ENCODE data around the gene ZNF213.

Gene ZNF213, protein sequence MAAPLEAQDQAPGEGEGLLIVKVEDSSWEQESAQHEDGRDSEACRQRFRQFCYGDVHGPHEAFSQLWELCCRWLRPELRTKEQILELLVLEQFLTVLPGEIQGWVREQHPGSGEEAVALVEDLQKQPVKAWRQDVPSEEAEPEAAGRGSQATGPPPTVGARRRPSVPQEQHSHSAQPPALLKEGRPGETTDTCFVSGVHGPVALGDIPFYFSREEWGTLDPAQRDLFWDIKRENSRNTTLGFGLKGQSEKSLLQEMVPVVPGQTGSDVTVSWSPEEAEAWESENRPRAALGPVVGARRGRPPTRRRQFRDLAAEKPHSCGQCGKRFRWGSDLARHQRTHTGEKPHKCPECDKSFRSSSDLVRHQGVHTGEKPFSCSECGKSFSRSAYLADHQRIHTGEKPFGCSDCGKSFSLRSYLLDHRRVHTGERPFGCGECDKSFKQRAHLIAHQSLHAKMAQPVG

DNA sequence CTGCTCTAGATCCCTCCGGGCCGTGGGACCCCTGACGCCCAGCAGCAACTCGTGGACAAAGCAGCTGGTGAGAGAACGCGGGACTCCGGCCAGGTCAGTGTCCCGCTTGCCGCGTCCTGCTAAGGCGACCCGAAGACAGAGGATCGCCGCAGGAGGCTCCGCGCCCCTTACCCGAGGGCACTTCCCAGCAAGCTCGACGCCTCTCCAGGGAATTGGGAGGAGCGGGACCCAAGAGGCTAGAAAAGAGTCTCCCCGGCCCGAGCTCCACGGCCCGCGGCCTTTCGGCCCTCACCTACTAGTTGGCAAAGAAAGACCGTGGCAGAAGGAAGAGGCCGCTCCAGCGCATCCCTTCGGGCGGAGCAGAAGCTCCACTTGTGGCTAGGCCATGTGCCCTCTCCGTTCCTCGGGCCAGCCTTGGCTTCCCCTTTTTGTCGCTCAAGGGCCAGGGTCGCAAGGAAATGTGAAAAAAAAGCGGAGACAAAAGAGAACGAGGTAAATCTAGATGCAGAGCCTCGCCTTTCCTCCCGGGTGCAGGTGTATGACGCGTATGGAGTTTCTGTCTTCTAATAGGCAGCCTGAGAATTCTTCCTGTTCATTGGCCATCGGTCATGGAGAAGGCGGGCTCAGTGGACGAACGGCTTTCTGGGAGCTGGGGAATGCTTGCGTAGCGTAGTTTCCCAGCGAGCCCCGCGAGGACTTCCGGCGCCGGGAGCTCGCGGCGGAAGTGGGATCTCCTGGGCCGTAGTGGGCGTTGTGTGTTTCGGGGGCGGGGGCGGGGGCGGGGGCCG is at the start of gene ZNF213:
Gene ZNF213, plus strand, starts transcription at position 692 of the 788 bp plus-strand sequence. CDS start 2,252 bp downstream, outside the sequence.
- Histone ChIP-seq H3K9me3 (ENCODE audit: insufficient read depth, low read length) (no peaks in the 10 kb centered on the region), H3K9ac (ENCODE audit: insufficient read length, low read depth) (peak within 1 kb of the TSS; percentile 99), H3K27me3 (ENCODE audit: insufficient read depth, insufficient read length) (no peaks in the 10 kb centered on the region), H3K36me3 (ENCODE audit: insufficient read depth, insufficient read length, low read length) (peaks cover 53% of the 10 kb centered on the region), H3K4me3 (ENCODE audit: insufficient read length, low read depth) (peak within 1 kb of the TSS; percentile 100), H3K4me1 (ENCODE audit: insufficient read depth, insufficient read length) (peaks cover 10% of the 10 kb centered on the region)
- no peak for TF ChIP-seq YY1 (IDR thresholded peaks at IDR 0.05; ENCODE audit: insufficient read depth, insufficient read length)
- DNase-seq (ENCODE audit: low read depth, low spot score): peak; percentile 99

DNA sequence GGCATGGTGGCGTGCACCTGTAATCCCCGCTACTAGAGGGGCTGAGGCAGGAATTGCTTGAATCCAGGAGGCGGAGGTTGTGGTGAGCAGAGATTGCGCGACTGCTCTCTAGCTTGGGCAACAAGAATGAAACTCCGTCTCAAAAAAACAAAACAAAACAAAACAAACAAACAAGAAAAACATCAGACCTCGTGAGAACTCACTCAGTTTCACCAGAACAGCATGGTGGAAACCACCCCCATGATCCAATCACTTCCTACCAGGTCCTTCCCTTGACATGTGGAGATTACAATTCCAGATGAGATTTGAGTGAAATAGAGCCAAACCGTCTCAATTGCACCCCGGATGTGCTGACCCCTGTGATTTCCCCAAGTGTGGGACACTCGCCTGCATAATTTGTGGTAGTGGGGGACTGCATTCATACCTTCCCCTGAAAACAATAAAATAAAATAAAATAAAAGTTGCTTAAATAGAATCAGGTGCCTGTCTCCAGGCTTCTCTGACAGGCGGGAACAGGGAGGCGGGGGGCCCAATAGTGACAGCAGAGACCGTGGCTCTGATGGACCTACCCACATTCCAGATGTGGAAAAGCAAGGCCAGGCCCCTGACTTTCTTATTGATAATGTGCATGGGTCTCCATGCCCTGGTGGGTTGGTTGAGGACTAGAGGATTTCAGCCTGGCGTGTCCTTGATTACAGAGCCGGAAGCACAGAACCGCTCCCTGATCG is 48.8 kb upstream of the ZNF213 start:
- H3K4me3 ChIP-seq (ENCODE audit: insufficient read length, low read depth): no peak overlapping the region
- peaks cover 24% of the 10 kb centered on the region for H3K36me3 ChIP-seq (ENCODE audit: insufficient read depth, insufficient read length, low read length)
- peaks cover 27% of the 10 kb centered on the region for H3K4me1 ChIP-seq (ENCODE audit: insufficient read depth, insufficient read length)
- 0 out of 2 replicates have a peak, but pooled peaks cover 2% of the 10 kb centered on the region for H3K9me3 ChIP-seq (ENCODE audit: insufficient read depth, low read length)
- DNase-seq (ENCODE audit: low read depth, low spot score): no peak
- no peak overlapping the region for H3K9ac ChIP-seq (ENCODE audit: insufficient read length, low read depth)
- H3K27me3 ChIP-seq (ENCODE audit: insufficient read depth, insufficient read length): no peaks in the 10 kb centered on the region
- TF ChIP-seq YY1 (IDR thresholded peaks at IDR 0.05; ENCODE audit: insufficient read depth, insufficient read length) (no peak), SUZ12 (IDR thresholded peaks at IDR 0.05; ENCODE audit: extremely low read depth, insufficient read depth, insufficient read length) (no peak), ZNF274 (IDR thresholded peaks at IDR 0.05; ENCODE audit: low read depth, low read length) (no peak)

DNA sequence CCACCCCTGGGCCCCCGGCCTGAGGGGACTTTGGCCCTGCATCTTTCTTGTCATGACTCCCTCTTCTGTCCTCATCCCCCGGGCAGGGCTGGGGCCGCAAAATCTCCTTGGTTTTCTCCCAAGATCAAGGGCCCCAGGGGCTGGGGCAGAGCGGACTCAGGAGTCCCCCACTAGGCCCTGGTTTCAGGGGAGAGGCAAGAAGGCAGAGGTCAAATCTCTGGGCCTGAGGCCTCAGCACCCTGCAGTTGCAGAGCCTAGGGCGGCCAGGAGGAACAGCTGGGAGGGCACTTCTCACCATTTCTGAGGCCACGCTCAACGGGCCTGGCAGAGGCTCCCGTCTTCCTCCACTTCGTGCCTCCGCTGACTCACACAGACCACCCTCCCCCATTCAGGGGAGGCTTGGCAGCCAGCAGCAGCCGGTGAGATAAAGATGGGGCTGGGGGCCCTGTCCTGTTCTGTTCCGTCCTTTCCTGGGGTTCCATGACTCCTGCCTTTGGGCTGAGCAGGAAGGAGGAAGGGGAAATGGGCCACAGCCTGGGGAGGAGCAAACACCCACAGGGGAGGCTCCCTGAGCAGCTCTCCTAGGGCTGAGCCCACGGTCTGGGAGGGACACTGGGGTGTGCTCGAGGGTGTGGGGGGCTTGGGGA is 48.1 kb upstream of the ZNF213 start:
- H3K27me3 ChIP-seq (ENCODE audit: insufficient read depth, insufficient read length): no peaks in the 10 kb centered on the region
- H3K4me1 ChIP-seq (ENCODE audit: insufficient read depth, insufficient read length): peaks cover 27% of the 10 kb centered on the region
- H3K9ac ChIP-seq (ENCODE audit: insufficient read length, low read depth): peak overlapping the region; percentile 39
- H3K36me3 ChIP-seq (ENCODE audit: insufficient read depth, insufficient read length, low read length): peaks cover 31% of the 10 kb centered on the region
- no peak overlapping the region for H3K4me3 ChIP-seq (ENCODE audit: insufficient read length, low read depth)
- no peak for DNase-seq (ENCODE audit: low read depth, low spot score)
- no peaks in the 10 kb centered on the region for H3K9me3 ChIP-seq (ENCODE audit: insufficient read depth, low read length)
- TF ChIP-seq ZNF274 (IDR thresholded peaks at IDR 0.05; ENCODE audit: low read depth, low read length) (no peak), SUZ12 (IDR thresholded peaks at IDR 0.05; ENCODE audit: extremely low read depth, insufficient read depth, insufficient read length) (no peak), YY1 (IDR thresholded peaks at IDR 0.05; ENCODE audit: insufficient read depth, insufficient read length) (no peak)

DNA sequence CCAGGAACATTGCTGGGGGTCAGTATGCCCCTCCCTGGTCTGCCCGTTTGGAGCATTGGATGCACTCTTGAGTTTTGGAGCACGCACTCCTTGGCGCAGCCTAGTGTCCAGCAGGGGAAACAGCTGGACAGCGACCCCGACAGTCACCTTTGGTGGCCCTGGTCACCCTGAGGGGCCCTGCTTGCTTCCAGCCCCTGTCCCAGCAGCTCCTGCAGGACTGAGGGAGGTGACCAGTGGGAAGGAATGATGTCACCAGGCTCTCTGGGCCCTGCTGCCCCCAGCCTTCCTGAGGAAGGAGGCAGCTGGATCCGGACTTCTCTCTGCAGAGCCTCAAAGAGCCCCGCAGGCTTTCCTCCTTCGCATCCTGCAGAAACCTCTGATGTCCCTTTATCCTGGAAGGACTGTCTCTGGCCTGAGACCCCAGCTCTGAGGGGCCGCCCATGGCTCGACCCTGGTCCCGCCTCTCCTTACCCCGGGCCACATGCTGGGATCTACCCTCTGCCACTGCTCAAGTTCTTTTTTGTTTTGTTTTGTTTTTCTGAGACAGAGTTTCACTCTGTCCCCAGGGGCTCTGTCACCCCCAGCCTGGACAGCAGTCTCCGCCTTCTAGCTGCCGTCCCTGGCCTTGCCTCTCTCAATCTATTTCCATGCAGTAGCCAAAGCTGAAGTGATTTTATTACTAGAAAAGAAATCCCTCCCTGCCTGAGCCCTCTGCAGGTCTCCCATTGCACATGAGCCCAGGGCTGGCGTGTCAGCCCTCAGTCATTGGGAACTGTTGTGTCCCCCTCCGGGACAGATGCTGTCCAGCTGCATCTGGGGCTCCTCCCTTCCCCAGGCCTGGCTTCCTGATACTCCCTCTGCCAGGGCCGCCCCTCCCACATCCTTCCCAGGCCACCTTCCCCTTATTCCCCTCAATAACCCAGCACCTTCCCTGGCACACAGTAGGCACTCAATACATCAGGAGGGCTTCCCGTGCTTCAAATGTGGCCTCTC is 47.3 kb upstream of the ZNF213 start:
- TF ChIP-seq YY1 (IDR thresholded peaks at IDR 0.05; ENCODE audit: insufficient read depth, insufficient read length): no peak
- TF ChIP-seq SUZ12 (IDR thresholded peaks at IDR 0.05; ENCODE audit: extremely low read depth, insufficient read depth, insufficient read length): no peak
- TF ChIP-seq ZNF274 (IDR thresholded peaks at IDR 0.05; ENCODE audit: low read depth, low read length): no peak
- Histone ChIP-seq H3K9me3 (ENCODE audit: insufficient read depth, low read length) (no peaks in the 10 kb centered on the region), H3K4me1 (ENCODE audit: insufficient read depth, insufficient read length) (peaks cover 27% of the 10 kb centered on the region), H3K4me3 (ENCODE audit: insufficient read length, low read depth) (no peak overlapping the region), H3K36me3 (ENCODE audit: insufficient read depth, insufficient read length, low read length) (peaks cover 36% of the 10 kb centered on the region), H3K9ac (ENCODE audit: insufficient read length, low read depth) (peak overlapping the region; percentile 57), H3K27me3 (ENCODE audit: insufficient read depth, insufficient read length) (no peaks in the 10 kb centered on the region)
- no peak for DNase-seq (ENCODE audit: low read depth, low spot score)

DNA sequence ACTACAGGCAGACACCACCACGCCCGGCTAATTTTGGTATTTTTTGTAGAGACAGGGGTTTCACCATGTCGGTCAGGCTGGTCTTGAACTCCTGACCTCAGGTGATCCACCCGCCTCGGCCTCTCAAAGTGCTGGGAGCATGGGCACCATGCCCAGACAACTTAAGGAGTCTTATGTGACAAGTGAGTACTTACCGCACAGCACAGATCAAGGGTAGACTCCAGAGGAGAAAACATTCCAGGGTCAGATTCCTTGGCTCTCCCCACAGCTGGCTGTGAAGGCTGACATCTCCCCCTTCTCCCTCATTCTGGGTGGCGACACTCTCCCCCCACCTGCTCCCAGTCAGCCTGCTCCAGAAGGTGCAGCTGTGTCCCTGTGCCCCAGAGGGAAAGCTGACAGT is 46.4 kb upstream of the ZNF213 start:
- Histone ChIP-seq H3K9me3 (ENCODE audit: insufficient read depth, low read length) (no peaks in the 10 kb centered on the region), H3K9ac (ENCODE audit: insufficient read length, low read depth) (no peak overlapping the region), H3K27me3 (ENCODE audit: insufficient read depth, insufficient read length) (no peaks in the 10 kb centered on the region), H3K4me3 (ENCODE audit: insufficient read length, low read depth) (no peak overlapping the region), H3K4me1 (ENCODE audit: insufficient read depth, insufficient read length) (peaks cover 31% of the 10 kb centered on the region), H3K36me3 (ENCODE audit: insufficient read depth, insufficient read length, low read length) (peaks cover 39% of the 10 kb centered on the region)
- TF ChIP-seq ZNF274 (IDR thresholded peaks at IDR 0.05; ENCODE audit: low read depth, low read length): no peak
- TF ChIP-seq YY1 (IDR thresholded peaks at IDR 0.05; ENCODE audit: insufficient read depth, insufficient read length): no peak
- no peak for TF ChIP-seq SUZ12 (IDR thresholded peaks at IDR 0.05; ENCODE audit: extremely low read depth, insufficient read depth, insufficient read length)
- no peak for DNase-seq (ENCODE audit: low read depth, low spot score)

Data from NT2/D1 (cell line).